COLO668 (cell line): Measurements from ENCODE around the gene GSTT2B.
"Not testable (repeated sequence)": the region's sequence is repeated elsewhere in the genome, so short reads cannot be mapped to it uniquely, and the experiment has no call there.

Experiments
- DNase-seq: peaks from one replicate; lab custom pipeline; 2025; ENCODE audit not compliant: unreplicated experiment; lab: John Stamatoyannopoulos, UW

Gene GSTT2B

GRCh38 chr22:23949764-23950163, 11.2 kb downstream of the GSTT2B start:
- DNase-seq, result not testable (repeated sequence)

GRCh38 chr22:23947391-23947790, 13.6 kb downstream of the GSTT2B start:
- DNase-seq, result not testable (repeated sequence)

GRCh38 chr22:23940166-23940565, 20.8 kb downstream of the GSTT2B start:
- DNase-seq, result not testable (repeated sequence)

GRCh38 chr22:23939017-23939357, 22.0 kb downstream of the GSTT2B start:
- DNase-seq, result no peak

- DNase-seq, result no peak
Measured at GRCh38 chr22:23938328-23939016, 22.5 kb downstream of the GSTT2B start.

GRCh38 chr22:23926561-23926960, 34.4 kb downstream of the GSTT2B start:
- no peak for DNase-seq

GRCh38 chr22:23925020-23925606, 35.9 kb downstream of the GSTT2B start:
- no peak for DNase-seq

- DNase-seq, result no peak
Measured at GRCh38 chr22:23922921-23923320, 38.1 kb downstream of the GSTT2B start.

GRCh38 chr22:23921586-23922201, 39.3 kb downstream of the GSTT2B start:
- DNase-seq, result not testable (repeated sequence)

GRCh38 chr22:23920267-23920611, 40.8 kb downstream of the GSTT2B start:
- not testable (repeated sequence) for DNase-seq

- DNase-seq, result no peak
Measured at GRCh38 chr22:23915290-23915689, 45.7 kb downstream of the GSTT2B start.

- peak; percentile 100 for DNase-seq
Measured at GRCh38 chr22:23913661-23914353, 47.2 kb downstream of the GSTT2B start.

GRCh38 chr22:23913306-23913660, 47.7 kb downstream of the GSTT2B start:
- no peak for DNase-seq

- DNase-seq, result no peak
Measured at GRCh38 chr22:23912293-23912903, 48.6 kb downstream of the GSTT2B start.

- no peak for DNase-seq
Measured at GRCh38 chr22:23911318-23911980, 49.5 kb downstream of the GSTT2B start.

GRCh38 chr22:23910496-23911190, 50.4 kb downstream of the GSTT2B start:
- DNase-seq, result peak; percentile 62

GRCh38 chr22:23909296-23909898, 51.6 kb downstream of the GSTT2B start:
- no peak for DNase-seq

- no peak for DNase-seq
Measured at GRCh38 chr22:23908587-23909205, 52.3 kb downstream of the GSTT2B start.

- not testable (repeated sequence) for DNase-seq
Measured at GRCh38 chr22:23907423-23907822, 53.6 kb downstream of the GSTT2B start.
